ENCODE data around the gene EFNA3. TPM values are rescaled to one million over a fixed set of nuclear protein-coding genes. Genes with fewer than 3 reads are reported as not detected.
A peak's percentile ranks its signal among the peaks of the same experiment; 100 is the strongest.

The EFNA3 gene
- polyA plus RNA-seq, 1 donor (not counting 4 experiments of a cell fraction or from before 2014, with no cell fraction given): 4.4 TPM

DNA sequence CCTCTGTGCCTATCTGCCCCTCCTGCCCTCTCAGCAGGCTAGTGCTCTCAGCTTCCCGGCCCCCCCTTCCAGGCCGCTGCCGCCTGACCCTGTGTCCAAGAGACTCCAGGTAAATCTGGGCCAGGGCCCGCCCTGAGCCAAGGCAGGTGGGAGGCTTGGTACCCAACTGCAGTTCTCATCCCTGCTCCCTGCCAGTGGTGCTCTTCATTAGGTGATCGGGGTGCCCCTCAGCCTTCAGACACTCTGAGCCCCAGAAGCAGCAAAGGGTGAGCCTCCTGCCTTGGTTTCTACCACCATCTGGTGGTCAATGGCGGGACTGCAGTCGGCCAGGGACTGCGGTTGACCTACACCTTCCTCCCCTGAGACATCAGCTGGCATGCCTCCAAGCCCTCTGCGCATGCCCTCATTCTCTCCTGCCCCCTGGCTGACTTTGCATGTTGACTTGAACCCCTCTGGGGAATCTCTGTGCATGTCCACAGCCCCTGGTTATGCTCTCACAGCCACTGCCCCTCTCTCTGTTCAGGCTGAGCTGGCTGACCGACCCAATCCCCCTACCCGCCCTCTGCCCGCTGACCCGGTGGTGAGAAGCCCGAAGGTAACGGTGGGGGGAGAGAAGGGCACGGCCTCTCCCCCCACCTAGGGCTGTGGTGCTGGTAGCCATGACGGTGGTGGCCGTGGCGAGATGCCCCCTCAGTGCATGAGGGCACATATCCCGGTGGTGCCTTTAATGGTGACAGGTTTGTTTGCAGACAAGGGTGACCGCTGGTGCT, 17.1 kb upstream of the EFNA3 start:
- dilution Hi-C loops (cut with MboI; ENCODE audit: extremely low pct_ligation_motif_present, low sequenced_read_pairs): no loop called here
- Histone ChIP-seq H3K4me1 (ENCODE audit: control insufficient read depth, extremely low read depth, insufficient read depth, low read length) (peaks cover 23% of the 10 kb centered on the region), H3K27me3 (ENCODE audit: control insufficient read depth, extremely low read depth, insufficient read depth, low read length) (no peaks in the 10 kb centered on the region), H3K4me3 (ENCODE audit: control insufficient read depth in 2 of 3, extremely low read depth in 1 of 3, insufficient read depth in 2 of 3, low read depth in 1 of 3, low read length in 3 of 3) (no peak overlapping the region), H3K27ac (ENCODE audit: control insufficient read depth, insufficient read depth, low read length) (no peak overlapping the region), H4K20me1 (ENCODE audit: control insufficient read depth, extremely low read depth, insufficient read depth, low read length) (peaks cover 5% of the 10 kb centered on the region), H3K9me1 (ENCODE audit: control insufficient read depth, extremely low read depth, insufficient read depth, low read length) (no peaks in the 10 kb centered on the region), H3K36me3 (ENCODE audit: control insufficient read depth in 2 of 2, extremely low read depth in 1 of 2, insufficient read depth in 2 of 2, low read length in 2 of 2) (peaks cover 43 to 45% of the 10 kb centered on the region in 2 experiments), H3K4me2 (ENCODE audit: control insufficient read depth, extremely low read depth, insufficient read depth, low read depth, low read length) (no peak overlapping the region), H3K9ac (ENCODE audit: control insufficient read depth, extremely low read depth, insufficient read depth, low read length) (no peak overlapping the region), H2AFZ (ENCODE audit: control insufficient read depth, low read length) (no peak overlapping the region), H3K9me3 (ENCODE audit: control insufficient read depth, low read depth, low read length) (no peaks in the 10 kb centered on the region), H3K79me2 (ENCODE audit: control insufficient read depth, insufficient read depth, low read length) (no peaks in the 10 kb centered on the region)
- DNase-seq (ENCODE audit: low read depth, low spot score) (no peak), FAIRE-seq (peak; percentile 89)
- TF ChIP-seq, protein P1, sequence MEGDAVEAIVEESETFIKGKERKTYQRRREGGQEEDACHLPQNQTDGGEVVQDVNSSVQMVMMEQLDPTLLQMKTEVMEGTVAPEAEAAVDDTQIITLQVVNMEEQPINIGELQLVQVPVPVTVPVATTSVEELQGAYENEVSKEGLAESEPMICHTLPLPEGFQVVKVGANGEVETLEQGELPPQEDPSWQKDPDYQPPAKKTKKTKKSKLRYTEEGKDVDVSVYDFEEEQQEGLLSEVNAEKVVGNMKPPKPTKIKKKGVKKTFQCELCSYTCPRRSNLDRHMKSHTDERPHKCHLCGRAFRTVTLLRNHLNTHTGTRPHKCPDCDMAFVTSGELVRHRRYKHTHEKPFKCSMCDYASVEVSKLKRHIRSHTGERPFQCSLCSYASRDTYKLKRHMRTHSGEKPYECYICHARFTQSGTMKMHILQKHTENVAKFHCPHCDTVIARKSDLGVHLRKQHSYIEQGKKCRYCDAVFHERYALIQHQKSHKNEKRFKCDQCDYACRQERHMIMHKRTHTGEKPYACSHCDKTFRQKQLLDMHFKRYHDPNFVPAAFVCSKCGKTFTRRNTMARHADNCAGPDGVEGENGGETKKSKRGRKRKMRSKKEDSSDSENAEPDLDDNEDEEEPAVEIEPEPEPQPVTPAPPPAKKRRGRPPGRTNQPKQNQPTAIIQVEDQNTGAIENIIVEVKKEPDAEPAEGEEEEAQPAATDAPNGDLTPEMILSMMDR (optimal IDR thresholded peaks at IDR 0.05 in 1 of 3, IDR thresholded peaks at IDR 0.05 in 1 of 3, conservative IDR thresholded peaks at IDR 0.05 in 1 of 3; ENCODE audit: extremely low read depth in 1 of 3, insufficient read depth in 2 of 3, low read length in 3 of 3): peak; percentile 97 to 100 (median 98)
- no peak for TF ChIP-seq EZH2 (IDR thresholded peaks at IDR 0.05; ENCODE audit: low read length)

- Histone ChIP-seq H3K9ac (ENCODE audit: control insufficient read depth, extremely low read depth, insufficient read depth, low read length) (no peak overlapping the region), H3K36me3 (ENCODE audit: control insufficient read depth in 2 of 2, extremely low read depth in 1 of 2, insufficient read depth in 2 of 2, low read length in 2 of 2) (peaks cover 37 to 41% of the 10 kb centered on the region in 2 experiments), H4K20me1 (ENCODE audit: control insufficient read depth, extremely low read depth, insufficient read depth, low read length) (peaks cover 5% of the 10 kb centered on the region), H3K9me1 (ENCODE audit: control insufficient read depth, extremely low read depth, insufficient read depth, low read length) (no peaks in the 10 kb centered on the region), H3K4me2 (ENCODE audit: control insufficient read depth, extremely low read depth, insufficient read depth, low read depth, low read length) (no peak overlapping the region), H3K4me3 (ENCODE audit: control insufficient read depth in 2 of 3, extremely low read depth in 1 of 3, insufficient read depth in 2 of 3, low read depth in 1 of 3, low read length in 3 of 3) (no peak overlapping the region), H3K9me3 (ENCODE audit: control insufficient read depth, low read depth, low read length) (no peaks in the 10 kb centered on the region), H3K79me2 (ENCODE audit: control insufficient read depth, insufficient read depth, low read length) (no peaks in the 10 kb centered on the region), H2AFZ (ENCODE audit: control insufficient read depth, low read length) (no peak overlapping the region), H3K27me3 (ENCODE audit: control insufficient read depth, extremely low read depth, insufficient read depth, low read length) (no peaks in the 10 kb centered on the region), H3K27ac (ENCODE audit: control insufficient read depth, insufficient read depth, low read length) (no peak overlapping the region), H3K4me1 (ENCODE audit: control insufficient read depth, extremely low read depth, insufficient read depth, low read length) (peaks cover 23% of the 10 kb centered on the region)
- FAIRE-seq: no peak
- TF ChIP-seq EZH2 (IDR thresholded peaks at IDR 0.05; ENCODE audit: low read length): no peak
- TF ChIP-seq, protein P1 (optimal IDR thresholded peaks at IDR 0.05 in 1 of 3, IDR thresholded peaks at IDR 0.05 in 1 of 3, conservative IDR thresholded peaks at IDR 0.05 in 1 of 3; ENCODE audit: extremely low read depth in 1 of 3, insufficient read depth in 2 of 3, low read length in 3 of 3): no peak
- dilution Hi-C loops (cut with MboI; ENCODE audit: extremely low pct_ligation_motif_present, low sequenced_read_pairs): no loop called here
- no peak for DNase-seq (ENCODE audit: low read depth, low spot score)
These were observed 16.4 kb upstream of the EFNA3 start for GRCh38 chr1:155062151-155062686.

All from keratinocyte (primary cell).